Loucy (cell line): Measurements from ENCODE around the gene USP51.

Experiments used
- H2AFZ ChIP-seq: fragments of 200-600 bp; sonication (generic); 2 replicates; pipeline ENCODE4 v1.6.0; 2016; ENCODE audit warnings: antibody characterized with exemption, mild to moderate bottlenecking, low read length, moderate library complexity
- H3F3A ChIP-seq: fragments of 200-600 bp; 2 replicates; pipeline ENCODE4 v1.6.0; 2016; ENCODE audit warnings: antibody characterized with exemption, low read depth, mild to moderate bottlenecking
- H3K27me3 ChIP-seq: fragments of 200-600 bp; sonication (generic); 2 replicates; pipeline ENCODE4 v1.6.1; 2014; ENCODE audit warnings: low read length, mild to moderate bottlenecking; ENCODE audit not compliant: insufficient read depth, poor library complexity, severe bottlenecking
- H3K36me3 ChIP-seq: fragments of 200-600 bp; sonication (generic); 2 replicates; pipeline ENCODE4 v1.6.1; 2016; ENCODE audit warnings: low read length; ENCODE audit not compliant: insufficient read depth
- H3K4me1 ChIP-seq: fragments of 200-600 bp; sonication (generic); 2 replicates; pipeline ENCODE4 v1.5.1; 2014; ENCODE audit warnings: low read length, mild to moderate bottlenecking; ENCODE audit not compliant: insufficient read depth, poor library complexity, severe bottlenecking
- H3K4me2 ChIP-seq: fragments of 200-600 bp; sonication (generic); 2 replicates; pipeline ENCODE4 v1.6.0; 2014; ENCODE audit warnings: antibody characterized with exemption, low read length, low read depth, mild to moderate bottlenecking; ENCODE audit not compliant: poor library complexity, severe bottlenecking
- H3K4me3 ChIP-seq: fragments of 200-600 bp; sonication (generic); 2 replicates; pipeline ENCODE4 v1.5.1; 2014; ENCODE audit warnings: low read length, mild to moderate bottlenecking, mixed read lengths; ENCODE audit not compliant: poor library complexity, severe bottlenecking
- H3K79me2 ChIP-seq: fragments of 200-600 bp; sonication (generic); 2 replicates; pipeline ENCODE4 v1.6.1; 2014; ENCODE audit warnings: low read length; ENCODE audit not compliant: insufficient read depth
- H3K9ac ChIP-seq: fragments of 200-600 bp; sonication (generic); 2 replicates; pipeline ENCODE4 v1.6.0; 2014; ENCODE audit warnings: mild to moderate bottlenecking, low read depth, low read length, moderate library complexity; ENCODE audit not compliant: poor library complexity, severe bottlenecking
- H3K9me2 ChIP-seq: fragments of 200-600 bp; sonication (generic); replicated peaks from 2 replicates; pipeline ENCODE4 v1.6.1; 2016; ENCODE audit warnings: low read depth, low read length, mixed read lengths
- H3K9me3 ChIP-seq: fragments of 200-600 bp; sonication (generic); 2 replicates; pipeline ENCODE4 v1.6.1; 2014; ENCODE audit warnings: mild to moderate bottlenecking, antibody characterized with exemption, low read length, low read depth; ENCODE audit not compliant: insufficient read depth
- H4K20me1 ChIP-seq: fragments of 200-600 bp; sonication (generic); 2 replicates; pipeline ENCODE4 v1.6.0; 2014; ENCODE audit warnings: antibody characterized with exemption, low read length, mild to moderate bottlenecking; ENCODE audit not compliant: insufficient read depth, poor library complexity, severe bottlenecking
- EZH2phosphoT487 ChIP-seq: fragments of 200-600 bp; IDR thresholded peaks from 2 replicates; pipeline ENCODE4 v1.6.1; 2018; ENCODE audit warnings: antibody characterized with exemption, mild to moderate bottlenecking, moderate library complexity, borderline replicate concordance
- TF ChIP-seq, protein P1 (sequence below): fragments of 200-600 bp; sonication (generic); conservative IDR thresholded peaks from 2 replicates; pipeline ENCODE4 v1.5.1; 2014; ENCODE audit warnings: mild to moderate bottlenecking, antibody characterized with exemption, low read length

Gene USP51

DNA sequence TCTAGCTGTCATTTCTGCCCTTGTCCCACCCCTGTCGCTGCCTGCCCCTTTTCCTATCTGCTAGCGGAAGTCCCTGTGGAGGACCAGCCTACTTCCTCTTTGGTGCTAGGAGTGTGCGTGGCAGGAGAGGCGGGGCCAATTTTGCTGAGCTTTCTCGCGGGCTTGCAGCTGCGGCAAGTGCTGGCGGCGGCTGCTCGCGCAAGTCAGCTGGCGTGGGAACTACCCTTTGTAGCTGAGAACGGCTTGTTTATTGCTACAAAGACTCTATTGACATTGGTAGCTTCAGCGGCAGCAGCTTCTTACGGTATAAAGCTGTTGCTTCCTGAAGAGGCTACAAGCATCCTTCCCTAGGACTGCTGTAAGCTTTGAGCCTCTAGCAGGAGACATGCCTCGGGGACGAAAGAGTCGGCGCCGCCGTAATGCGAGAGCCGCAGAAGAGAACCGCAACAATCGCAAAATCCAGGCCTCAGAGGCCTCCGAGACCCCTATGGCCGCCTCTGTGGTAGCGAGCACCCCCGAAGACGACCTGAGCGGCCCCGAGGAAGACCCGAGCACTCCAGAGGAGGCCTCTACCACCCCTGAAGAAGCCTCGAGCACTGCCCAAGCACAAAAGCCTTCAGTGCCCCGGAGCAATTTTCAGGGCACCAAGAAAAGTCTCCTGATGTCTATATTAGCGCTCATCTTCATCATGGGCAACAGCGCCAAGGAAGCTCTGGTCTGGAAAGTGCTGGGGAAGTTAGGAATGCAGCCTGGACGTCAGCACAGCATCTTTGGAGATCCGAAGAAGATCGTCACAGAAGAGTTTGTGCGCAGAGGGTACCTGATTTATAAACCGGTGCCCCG lies 37.4 kb downstream of the USP51 start, which contains the start of gene MAGEH1:
Gene MAGEH1 (plus strand): TSS at position 138 of the 843 bp plus-strand sequence. CDS start 248 bp downstream, at position 386.
- H4K20me1 ChIP-seq: no peaks in the 10 kb centered on the region
- no peaks in the 10 kb centered on the region for H3K27me3 ChIP-seq
- peak within 1 kb of the TSS; percentile 85 for H3K4me2 ChIP-seq
- H3K4me1 ChIP-seq: no peaks in the 10 kb centered on the region
- H3K4me3 ChIP-seq: peak within 1 kb of the TSS; percentile 76
- peak within 1 kb of the TSS; percentile 93 for H2AFZ ChIP-seq
- H3K36me3 ChIP-seq: no peaks in the 10 kb centered on the region
- H3K9ac ChIP-seq: peak within 1 kb of the TSS; percentile 85
- TF ChIP-seq EZH2phosphoT487: no peak
- TF ChIP-seq, protein P1, sequence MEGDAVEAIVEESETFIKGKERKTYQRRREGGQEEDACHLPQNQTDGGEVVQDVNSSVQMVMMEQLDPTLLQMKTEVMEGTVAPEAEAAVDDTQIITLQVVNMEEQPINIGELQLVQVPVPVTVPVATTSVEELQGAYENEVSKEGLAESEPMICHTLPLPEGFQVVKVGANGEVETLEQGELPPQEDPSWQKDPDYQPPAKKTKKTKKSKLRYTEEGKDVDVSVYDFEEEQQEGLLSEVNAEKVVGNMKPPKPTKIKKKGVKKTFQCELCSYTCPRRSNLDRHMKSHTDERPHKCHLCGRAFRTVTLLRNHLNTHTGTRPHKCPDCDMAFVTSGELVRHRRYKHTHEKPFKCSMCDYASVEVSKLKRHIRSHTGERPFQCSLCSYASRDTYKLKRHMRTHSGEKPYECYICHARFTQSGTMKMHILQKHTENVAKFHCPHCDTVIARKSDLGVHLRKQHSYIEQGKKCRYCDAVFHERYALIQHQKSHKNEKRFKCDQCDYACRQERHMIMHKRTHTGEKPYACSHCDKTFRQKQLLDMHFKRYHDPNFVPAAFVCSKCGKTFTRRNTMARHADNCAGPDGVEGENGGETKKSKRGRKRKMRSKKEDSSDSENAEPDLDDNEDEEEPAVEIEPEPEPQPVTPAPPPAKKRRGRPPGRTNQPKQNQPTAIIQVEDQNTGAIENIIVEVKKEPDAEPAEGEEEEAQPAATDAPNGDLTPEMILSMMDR: no peak
- H3K9me2 ChIP-seq: no peaks in the 10 kb centered on the region
- no peaks in the 10 kb centered on the region for H3K9me3 ChIP-seq
- no peaks in the 10 kb centered on the region for H3F3A ChIP-seq
- H3K79me2 ChIP-seq: peaks cover 13% of the 10 kb centered on the region

DNA sequence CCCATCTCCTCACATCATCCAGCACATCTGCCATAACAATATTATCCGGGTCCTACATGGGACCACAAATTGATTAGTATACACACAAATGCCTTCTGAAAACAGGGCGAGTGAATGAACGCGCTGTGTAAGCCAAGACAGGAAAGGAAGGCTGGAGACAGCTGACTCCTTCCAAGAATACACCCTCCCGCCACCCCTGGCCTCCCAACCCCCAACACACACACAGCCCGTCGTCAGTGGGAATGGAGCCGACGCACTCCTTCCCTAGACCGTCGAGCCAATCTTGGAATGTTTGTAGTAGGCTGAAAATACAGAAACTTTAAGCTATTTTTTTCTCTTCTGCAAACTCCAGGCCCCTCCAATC lies 38.0 kb downstream of the USP51 start:
- Histone ChIP-seq H3F3A (no peaks in the 10 kb centered on the region), H4K20me1 (no peaks in the 10 kb centered on the region), H3K9ac (peak overlapping the region; percentile 85), H3K9me3 (no peaks in the 10 kb centered on the region), H3K79me2 (peaks cover 13% of the 10 kb centered on the region), H3K4me1 (no peaks in the 10 kb centered on the region), H3K4me3 (peak overlapping the region; percentile 76), H3K4me2 (peak overlapping the region; percentile 85), H2AFZ (peak overlapping the region; percentile 93), H3K9me2 (no peaks in the 10 kb centered on the region), H3K27me3 (no peaks in the 10 kb centered on the region), H3K36me3 (no peaks in the 10 kb centered on the region)
- TF ChIP-seq, protein P1: no peak
- TF ChIP-seq EZH2phosphoT487: no peak

DNA sequence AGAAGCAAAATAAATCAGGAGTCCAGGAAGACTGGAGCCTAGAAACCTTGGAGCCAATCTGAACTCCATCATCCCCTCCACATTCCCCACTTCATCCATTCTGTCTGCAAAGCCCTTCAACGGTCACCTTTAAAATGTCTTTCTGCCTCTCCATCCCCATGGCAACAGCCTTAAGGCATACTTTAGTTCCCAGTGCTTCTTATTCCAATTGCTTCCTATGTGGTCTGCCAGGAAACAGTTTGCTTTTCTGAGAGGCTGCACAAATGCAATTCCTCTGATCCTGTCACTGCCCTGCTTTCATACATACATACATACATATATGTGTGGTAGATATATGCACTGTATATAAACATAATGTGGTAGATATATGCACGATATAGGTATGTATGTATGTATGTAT lies 38.5 kb downstream of the USP51 start:
- Histone ChIP-seq H3K27me3 (no peaks in the 10 kb centered on the region), H3K4me3 (peak overlapping the region; percentile 76), H3K79me2 (peaks cover 13% of the 10 kb centered on the region), H3K9me2 (no peaks in the 10 kb centered on the region), H2AFZ (peak overlapping the region; percentile 93; the same call in 1 of the 2 replicates), H3K4me2 (peak overlapping the region; percentile 85), H3F3A (no peaks in the 10 kb centered on the region), H3K9me3 (no peaks in the 10 kb centered on the region), H3K36me3 (no peaks in the 10 kb centered on the region), H3K9ac (peak overlapping the region; percentile 85), H4K20me1 (no peaks in the 10 kb centered on the region), H3K4me1 (no peaks in the 10 kb centered on the region)
- TF ChIP-seq EZH2phosphoT487: no peak
- TF ChIP-seq, protein P1: no peak
